Ovary (tissue), 9 donors: Measurements from ENCODE around the gene SEMA5A. TPM values are rescaled to one million over a fixed set of nuclear protein-coding genes. Genes with fewer than 3 reads are reported as not detected.

ENCODE experiments used
- DNase-seq, 5 donors: peaks; one replicate each; pipeline ENCODE4 v3.0.0-alpha.2; 2019 to 2020
- H3K27ac ChIP-seq, 2 donors: fragments of 200-600 bp; one replicate each; pipeline versions ENCODE4 v1.5.1 to v1.8.0; 2019 to 2022
- H3K27me3 ChIP-seq: fragments of 200-600 bp; one replicate; pipeline ENCODE4 v1.8.0; 2022
- H3K36me3 ChIP-seq: fragments of 200-600 bp; sonication (generic); one replicate; pipeline ENCODE4 v1.5.1; 2019
- H3K4me1 ChIP-seq: one replicate; pipeline ENCODE4 v1.8.1; 2013; ENCODE audit warnings: mild to moderate bottlenecking, moderate library complexity; ENCODE audit not compliant: insufficient read depth
- H3K4me3 ChIP-seq: fragments of 200-600 bp; sonication (generic); one replicate; pipeline ENCODE4 v1.5.1; 2017
- H3K9me3 ChIP-seq, 2 donors: fragments of 200-600 bp in 1 of 2; sonication (generic) in 1 of 2; one replicate each; pipeline versions ENCODE4 v1.5.1 to v1.8.1; 2013 to 2019; ENCODE audit warnings: mild to moderate bottlenecking in 1 of 2, moderate library complexity in 1 of 2
- CTCF ChIP-seq, 3 donors: fragments of 450-650 bp in 2 of 3; fragments of 200-600 bp in 1 of 3; IDR thresholded peaks; one replicate each; pipeline versions ENCODE4 v1.5.1 to v1.8.0; 2016 to 2022; ENCODE audit warnings: antibody characterized with exemption in 3 of 3, mild to moderate bottlenecking in 1 of 3
- EP300 ChIP-seq: sonication (generic); formaldehyde crosslinking; IDR thresholded peaks from one replicate; pipeline ENCODE4 v1.6.1; 2017; ENCODE audit warnings: antibody characterized with exemption
- POLR2A ChIP-seq: fragments of 450-650 bp; IDR thresholded peaks from one replicate; pipeline ENCODE4 v1.6.1; 2017; ENCODE audit warnings: antibody characterized with exemption, mild to moderate bottlenecking, moderate library complexity
- WGBS, 3 donors: extraction: QIAGEN DNeasy Blood & Tissue Kit in 1 of 3; methylation state at CpG; one replicate each; pipeline versions ENCODE4 v1.1.5 to v1.1.7; 2013 to 2017; 5-methylcytosine and 5-hydroxymethylcytosine counted together
- intact Hi-C, 4 donors: fragments of 100-400 bp; cut with DNase I; formaldehyde crosslinking; loops; one replicate each; pipeline versions ENCODE4 v1.11.0 to v1.15.1; 2022 to 2023
- polyA plus RNA-seq, 2 donors: library from polyadenylated mRNA; stranded (reverse); fragments of 200-250 nt in 1 of 2; fragments of 350-450 nt in 1 of 2; fragmentation: Illumina TruSeq in 1 of 2; extraction: RNeasy Lipid Tissue Mini Kit (QIAGEN cat#74804) in 1 of 2; gene quantifications; one replicate each; pipeline ENCODE4 v1.2.3, GENCODE V29; 2013 to 2014
- total RNA-seq, 7 donors: library from RNA; depleted of rRNA in 2 of 7; stranded (reverse); fragments of >200 nt in 2 of 7; fragmentation: NEBNext Ultra II Directional in 3 of 7; extraction: Animal tissue kit (Norgen Biotek cat#: 25700) in 3 of 7; gene quantifications; one replicate each; pipeline versions ENCODE4 v1.1.0 to v1.2.4, GENCODE V29; 2016 to 2023
- donor health status: DM: no; HTN: no; CAD: no; lungs with moderate emphysema.
- donor health status: DM: no; HTN: no; CAD: no.
- donor health status: Bipolar disorder and iron deficiency.
- donor health status: DM: yes; HTN: yes; CAD: no.
- donor health status: DM: no; HTN: no; CAD: no.
- donor health status: DM: yes; HTN: yes; CAD: no.

Gene SEMA5A
- total and polyA plus RNA-seq, 9 donors = 2.0 to 6.6 (median 4.3) TPM

- no peaks in the 10 kb centered on the region for H3K4me1 ChIP-seq
- DNase-seq = no peak
- H3K27me3 ChIP-seq = no peaks in the 10 kb centered on the region
- TF ChIP-seq CTCF (IDR thresholded peaks at IDR 0.05) (no peak), POLR2A (no peak), EP300 (no peak)
- no peaks in the 10 kb centered on the region for H3K36me3 ChIP-seq
- no peak overlapping the region for H3K4me3 ChIP-seq
- no peak overlapping the region for H3K27ac ChIP-seq
- intact Hi-C loops = no loop called here
- WGBS, 3 donors = 79 to 85% (median 84%) methylated on average over 6 of the region's 6 CpGs
- no peaks in the 10 kb centered on the region for H3K9me3 ChIP-seq
These were observed 151.7 kb downstream of the SEMA5A start for GRCh38 chr5:9394221-9394620.

GRCh38 chr5:9392625-9393024 lies 153.2 kb downstream of the SEMA5A start:
- H3K9me3 ChIP-seq = no peaks in the 10 kb centered on the region
- WGBS, 3 donors = 80 to 96% (median 90%) methylated on average over 1 of the region's 1 CpG
- no peaks in the 10 kb centered on the region for H3K36me3 ChIP-seq
- H3K27ac ChIP-seq = no peak overlapping the region
- H3K4me1 ChIP-seq = no peaks in the 10 kb centered on the region
- no peak for DNase-seq
- no peaks in the 10 kb centered on the region for H3K27me3 ChIP-seq
- no peak overlapping the region for H3K4me3 ChIP-seq
- no peak for TF ChIP-seq CTCF (IDR thresholded peaks at IDR 0.05)
- TF ChIP-seq EP300 = no peak
- TF ChIP-seq POLR2A = no peak
- intact Hi-C loops = no loop called here

GRCh38 chr5:9391080-9391479 lies 154.8 kb downstream of the SEMA5A start:
- TF ChIP-seq EP300 (no peak), POLR2A (no peak), CTCF (IDR thresholded peaks at IDR 0.05) (no peak)
- Histone ChIP-seq H3K4me3 (no peak overlapping the region), H3K9me3 (no peaks in the 10 kb centered on the region), H3K27me3 (no peaks in the 10 kb centered on the region), H3K36me3 (no peaks in the 10 kb centered on the region), H3K27ac (no peak overlapping the region), H3K4me1 (no peaks in the 10 kb centered on the region)
- no peak for DNase-seq
- 83 to 88% (median 87%) methylated on average over 4 of the region's 4 CpGs for WGBS, 3 donors
- intact Hi-C loops = no loop called here

- Histone ChIP-seq H3K9me3 (no peaks in the 10 kb centered on the region), H3K27ac (no peak overlapping the region), H3K4me3 (no peak overlapping the region), H3K4me1 (no peaks in the 10 kb centered on the region), H3K36me3 (no peaks in the 10 kb centered on the region), H3K27me3 (no peaks in the 10 kb centered on the region)
- DNase-seq = no peak
- 75 to 81% (median 80%) methylated on average over 1 of the region's 1 CpG for WGBS, 3 donors
- TF ChIP-seq POLR2A (no peak), EP300 (no peak), CTCF (IDR thresholded peaks at IDR 0.05) (no peak)
- intact Hi-C loops = no loop called here
These were observed 155.8 kb downstream of the SEMA5A start for GRCh38 chr5:9390113-9390512.
